ENCODE results near the gene ALPK1.
A peak's percentile ranks its signal among the peaks of the same experiment; 100 is the strongest.

The ALPK1 gene

DNA sequence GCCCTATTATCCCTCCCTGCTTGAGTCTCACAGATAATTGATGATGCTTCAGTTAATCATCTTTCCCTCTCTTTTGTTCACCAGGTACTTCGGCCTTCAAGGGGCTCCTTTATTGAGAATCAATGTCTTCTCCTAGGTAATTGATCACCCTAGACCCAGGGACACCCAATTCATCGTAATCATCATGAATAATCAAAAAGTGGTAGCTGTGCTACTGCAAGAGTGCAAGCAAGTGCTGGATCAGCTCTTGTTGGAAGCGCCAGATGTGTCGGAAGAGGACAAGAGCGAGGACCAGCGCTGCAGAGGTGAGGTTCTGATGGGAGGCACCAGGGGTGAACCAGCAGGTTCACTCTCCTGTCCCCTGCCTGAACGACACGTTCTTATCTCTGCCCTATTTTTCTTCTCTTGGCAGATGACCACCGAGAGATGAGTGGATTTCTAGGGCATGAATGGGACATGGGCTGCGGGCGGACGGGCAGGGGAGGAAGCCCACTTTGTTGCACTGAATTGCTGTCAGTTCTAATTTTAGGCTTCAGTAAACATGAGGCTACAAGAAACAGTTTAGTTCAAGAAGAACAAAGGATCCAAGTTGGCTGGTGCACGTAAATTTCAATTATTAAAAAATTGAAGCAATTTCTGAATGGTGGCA, 80.5 kb downstream of the ALPK1 start:
- peaks cover 53% of the 10 kb centered on the region for H3K27me3 ChIP-seq
- H3K4me3 ChIP-seq (ENCODE audit: low read depth, low read length): no peak overlapping the region
- no peaks in the 10 kb centered on the region for H3K9me3 ChIP-seq
- DNase-seq: no peak
- no peaks in the 10 kb centered on the region for H3K4me1 ChIP-seq
- no peaks in the 10 kb centered on the region for H3K36me3 ChIP-seq
- no peak for TF ChIP-seq CTCF (IDR thresholded peaks at IDR 0.05; ENCODE audit: low read depth, low read length)

GRCh38 chr4:112378243-112378620, 81.1 kb downstream of the ALPK1 start:
- H3K27me3 ChIP-seq: peaks cover 56% of the 10 kb centered on the region
- H3K4me3 ChIP-seq (ENCODE audit: low read depth, low read length): no peak overlapping the region
- no peaks in the 10 kb centered on the region for H3K36me3 ChIP-seq
- H3K4me1 ChIP-seq: no peaks in the 10 kb centered on the region
- no peak for DNase-seq
- TF ChIP-seq CTCF (IDR thresholded peaks at IDR 0.05; ENCODE audit: low read depth, low read length): no peak
- no peaks in the 10 kb centered on the region for H3K9me3 ChIP-seq

GRCh38 chr4:112378858-112379257, 81.7 kb downstream of the ALPK1 start:
- TF ChIP-seq CTCF (IDR thresholded peaks at IDR 0.05; ENCODE audit: low read depth, low read length): no peak
- H3K27me3 ChIP-seq: peaks cover 61% of the 10 kb centered on the region
- no peak for DNase-seq
- H3K9me3 ChIP-seq: no peaks in the 10 kb centered on the region
- no peaks in the 10 kb centered on the region for H3K36me3 ChIP-seq
- no peak overlapping the region for H3K4me3 ChIP-seq (ENCODE audit: low read depth, low read length)
- no peaks in the 10 kb centered on the region for H3K4me1 ChIP-seq

- no peaks in the 10 kb centered on the region for H3K9me3 ChIP-seq
- no peaks in the 10 kb centered on the region for H3K36me3 ChIP-seq
- H3K4me3 ChIP-seq (ENCODE audit: low read depth, low read length): no peak overlapping the region
- DNase-seq: peak; percentile 50
- 0 out of 2 replicates have a peak, but pooled peaks have one; percentile 9 for TF ChIP-seq CTCF (IDR thresholded peaks at IDR 0.05; ENCODE audit: low read depth, low read length)
- H3K27me3 ChIP-seq: peaks cover 65% of the 10 kb centered on the region
- no peaks in the 10 kb centered on the region for H3K4me1 ChIP-seq
These were observed 82.1 kb downstream of the ALPK1 start for GRCh38 chr4:112379306-112379705.

- Histone ChIP-seq H3K4me1 (no peaks in the 10 kb centered on the region), H3K36me3 (no peaks in the 10 kb centered on the region), H3K4me3 (ENCODE audit: low read depth, low read length) (no peak overlapping the region), H3K27me3 (peaks cover 80% of the 10 kb centered on the region), H3K9me3 (no peaks in the 10 kb centered on the region)
- no peak for TF ChIP-seq CTCF (IDR thresholded peaks at IDR 0.05; ENCODE audit: low read depth, low read length)
- no peak for DNase-seq
These were observed 85.0 kb downstream of the ALPK1 start for GRCh38 chr4:112381996-112382692.

GRCh38 chr4:112386071-112386470, 88.9 kb downstream of the ALPK1 start:
- DNase-seq: no peak
- no peaks in the 10 kb centered on the region for H3K36me3 ChIP-seq
- H3K27me3 ChIP-seq: peaks cover 42% of the 10 kb centered on the region
- no peaks in the 10 kb centered on the region for H3K9me3 ChIP-seq
- H3K4me3 ChIP-seq (ENCODE audit: low read depth, low read length): no peak overlapping the region
- no peak for TF ChIP-seq CTCF (IDR thresholded peaks at IDR 0.05; ENCODE audit: low read depth, low read length)
- no peaks in the 10 kb centered on the region for H3K4me1 ChIP-seq

All from BE2C (cell line).